OCI-LY1 (cell line): ENCODE measurements around the gene ATP2B2.

Experiments used
- CTCF ChIP-seq: fragments of 200-600 bp; sonication (generic), shearing (Covaris generic); IDR thresholded peaks from 2 replicates; pipeline ENCODE4 v1.5.1; 2017; ENCODE audit warnings: mild to moderate bottlenecking, antibody characterized with exemption, low read length, moderate library complexity, mixed read lengths
- EZH2 ChIP-seq: fragments of 200-600 bp; sonication (generic), shearing (Covaris generic); IDR thresholded peaks from 2 replicates; pipeline ENCODE4 v1.8.0; 2017; ENCODE audit warnings: borderline replicate concordance, mixed run types, mild to moderate bottlenecking, antibody characterized with exemption, low read length, moderate library complexity, mixed read lengths

GRCh38 chr3:10280571-10280970 lies 224.8 kb downstream of the ATP2B2 start:
- TF ChIP-seq CTCF (no peak), EZH2 (no peak)
